Osteoblast (primary cell): ENCODE data around the gene NKX2-1. TPM values are rescaled to one million over a fixed set of nuclear protein-coding genes. Genes with fewer than 3 reads are reported as not detected.
A peak's percentile ranks its signal among the peaks of the same experiment; 100 is the strongest.
"Not testable (repeated sequence)": the region's sequence is repeated elsewhere in the genome, so short reads cannot be mapped to it uniquely, and the experiment has no call there.

Source experiments
- DNase-seq: peaks from one replicate; pipeline ENCODE4 v3.0.0; 2011; ENCODE audit warnings: low spot score, mixed read lengths; ENCODE audit not compliant: insufficient read length; ENCODE audit errors: missing footprints
- H2AFZ ChIP-seq: 2 replicates; pipeline ENCODE4 v1.6.0; 2011; ENCODE audit warnings: mild to moderate bottlenecking, low read length
- H3K27ac ChIP-seq: 2 replicates; pipeline ENCODE4 v1.5.1; 2011; ENCODE audit warnings: mild to moderate bottlenecking, low read depth, low read length, moderate library complexity
- H3K27me3 ChIP-seq: 2 replicates; pipeline ENCODE4 v1.6.0; 2012; ENCODE audit warnings: mild to moderate bottlenecking, control low read depth, inconsistent platforms, low read length, moderate library complexity; ENCODE audit not compliant: insufficient read depth
- H3K36me3 ChIP-seq: 2 replicates; pipeline ENCODE4 v1.5.1; 2011; ENCODE audit warnings: mild to moderate bottlenecking, low read length, control low read depth, moderate library complexity; ENCODE audit not compliant: insufficient read depth
- H3K4me1 ChIP-seq: 2 replicates; pipeline ENCODE4 v1.5.1; 2011; ENCODE audit warnings: mild to moderate bottlenecking, low read length, control low read depth, moderate library complexity; ENCODE audit not compliant: insufficient read depth
- H3K4me2 ChIP-seq: 2 replicates; pipeline ENCODE4 v1.6.0; 2011; ENCODE audit warnings: mild to moderate bottlenecking, low read length; ENCODE audit not compliant: insufficient read depth
- H3K4me3 ChIP-seq: fragments of 200-600 bp; sonication (generic); 3 replicates; pipeline ENCODE4 v1.5.1; 2012; ENCODE audit warnings: mild to moderate bottlenecking, low read length, inconsistent platforms; ENCODE audit not compliant: insufficient read depth
- H3K79me2 ChIP-seq: 2 replicates; pipeline ENCODE4 v1.6.0; 2012; ENCODE audit warnings: mild to moderate bottlenecking, low read length, control low read depth, inconsistent platforms; ENCODE audit not compliant: insufficient read depth
- H3K9me3 ChIP-seq: 2 replicates; pipeline ENCODE4 v1.5.1; 2011; ENCODE audit warnings: low read depth, low read length, control low read depth
- H4K20me1 ChIP-seq: 2 replicates; pipeline ENCODE4 v1.6.0; 2012; ENCODE audit warnings: mild to moderate bottlenecking, low read length, control low read depth; ENCODE audit not compliant: insufficient read depth
- CTCF ChIP-seq: IDR thresholded peaks from 2 replicates; pipeline ENCODE4 v1.5.1; 2011; ENCODE audit warnings: mild to moderate bottlenecking, low read depth, low read length, moderate library complexity; ENCODE audit errors: extremely low read depth
- total RNA-seq: library from RNA; depleted of rRNA; stranded (reverse); fragments of >200 nt; gene quantifications from 2 replicates; pipeline ENCODE4 v1.2.3, GENCODE V29; 2012

Gene NKX2-1
- total RNA-seq, 1 donor = not detected

DNA sequence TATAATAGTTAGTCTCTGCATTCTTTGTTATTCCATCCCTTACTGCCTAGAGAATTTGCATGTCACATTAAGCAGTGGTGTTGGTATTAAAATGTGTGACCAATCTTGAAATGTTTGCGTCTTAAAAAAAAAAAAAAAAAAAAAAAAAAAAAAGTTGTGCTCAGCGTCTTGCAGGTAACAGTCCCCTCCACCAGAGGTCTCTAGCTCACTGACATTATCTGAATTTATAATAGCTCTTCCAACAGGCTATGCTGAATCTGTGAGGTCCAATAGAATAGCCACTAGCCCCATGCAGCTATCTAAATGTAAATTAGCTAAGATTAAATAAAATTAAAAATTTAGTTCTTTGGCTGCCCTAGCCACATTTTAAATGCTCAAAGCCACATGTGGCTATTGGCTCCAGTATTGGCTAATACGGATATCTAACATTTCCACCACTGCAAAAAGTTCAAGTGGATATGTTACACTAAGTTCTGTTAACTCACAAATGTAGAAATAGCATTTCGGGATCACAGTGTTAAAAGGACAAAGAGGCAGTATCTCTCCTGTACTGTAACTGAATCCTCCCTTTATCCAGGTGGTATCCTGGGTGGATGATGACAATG is 33.7 kb upstream of the NKX2-1 start:
- no peaks in the 10 kb centered on the region for H3K27me3 ChIP-seq
- no peaks in the 10 kb centered on the region for H3K36me3 ChIP-seq
- no peaks in the 10 kb centered on the region for H3K4me1 ChIP-seq
- H4K20me1 ChIP-seq = no peaks in the 10 kb centered on the region
- H3K4me2 ChIP-seq = no peak overlapping the region
- no peak overlapping the region for H3K4me3 ChIP-seq
- TF ChIP-seq CTCF = peak; percentile 80
- DNase-seq = peak; percentile 47
- no peaks in the 10 kb centered on the region for H3K79me2 ChIP-seq
- H3K27ac ChIP-seq = no peak overlapping the region
- H2AFZ ChIP-seq = no peak overlapping the region
- H3K9me3 ChIP-seq = no peaks in the 10 kb centered on the region

DNA sequence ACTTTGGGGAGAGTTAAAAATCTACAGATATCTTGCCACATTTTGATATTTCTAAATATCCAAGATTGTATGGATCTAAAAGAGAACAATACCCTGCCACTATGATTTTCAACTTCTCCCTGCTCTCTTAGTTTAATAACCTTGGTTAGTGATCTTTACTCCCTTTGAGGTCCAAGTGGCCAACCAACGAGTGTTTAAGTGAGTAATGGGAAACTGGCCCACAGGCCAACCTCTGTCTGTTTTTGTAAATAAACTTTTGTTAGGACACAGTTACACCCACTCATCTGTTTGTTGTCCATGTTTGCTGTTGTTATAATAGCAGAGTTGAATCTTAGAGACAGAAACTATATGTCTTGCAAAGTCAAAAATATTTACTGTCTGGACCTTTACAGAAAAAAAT is 30.9 kb upstream of the NKX2-1 start:
- H3K4me1 ChIP-seq = no peaks in the 10 kb centered on the region
- H3K36me3 ChIP-seq = no peaks in the 10 kb centered on the region
- TF ChIP-seq CTCF = no peak
- H3K4me2 ChIP-seq = no peak overlapping the region
- no peak for DNase-seq
- H3K27me3 ChIP-seq = no peaks in the 10 kb centered on the region
- no peak overlapping the region for H2AFZ ChIP-seq
- no peaks in the 10 kb centered on the region for H3K9me3 ChIP-seq
- H3K27ac ChIP-seq = no peak overlapping the region
- H3K79me2 ChIP-seq = no peaks in the 10 kb centered on the region
- no peak overlapping the region for H3K4me3 ChIP-seq
- no peaks in the 10 kb centered on the region for H4K20me1 ChIP-seq

DNA sequence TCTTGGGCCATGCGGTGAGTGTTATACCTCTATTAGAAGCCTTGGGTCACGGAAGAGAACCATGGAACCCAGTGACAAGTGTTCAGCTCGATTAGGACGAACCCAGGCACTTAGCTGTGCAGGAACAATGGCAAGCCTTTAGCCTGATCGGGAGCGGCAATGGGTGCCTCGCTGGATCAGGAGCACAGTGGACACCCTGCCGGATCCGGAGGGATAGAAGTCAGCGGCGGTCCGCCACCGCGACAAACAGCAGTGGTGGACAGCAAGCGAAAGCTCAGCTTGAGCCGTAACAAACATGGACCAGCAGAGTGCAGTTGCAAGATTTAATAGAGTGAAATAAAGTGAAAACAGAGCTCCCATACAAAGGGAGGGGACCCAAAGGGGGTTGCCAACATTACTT is 24.2 kb upstream of the NKX2-1 start:
- H2AFZ ChIP-seq, H3K36me3 ChIP-seq, H3K27ac ChIP-seq, H4K20me1 ChIP-seq, DNase-seq, H3K9me3 ChIP-seq, H3K4me2 ChIP-seq, H3K4me3 ChIP-seq, H3K4me1 ChIP-seq, H3K79me2 ChIP-seq, H3K27me3 ChIP-seq: not testable (repeated sequence)

DNA sequence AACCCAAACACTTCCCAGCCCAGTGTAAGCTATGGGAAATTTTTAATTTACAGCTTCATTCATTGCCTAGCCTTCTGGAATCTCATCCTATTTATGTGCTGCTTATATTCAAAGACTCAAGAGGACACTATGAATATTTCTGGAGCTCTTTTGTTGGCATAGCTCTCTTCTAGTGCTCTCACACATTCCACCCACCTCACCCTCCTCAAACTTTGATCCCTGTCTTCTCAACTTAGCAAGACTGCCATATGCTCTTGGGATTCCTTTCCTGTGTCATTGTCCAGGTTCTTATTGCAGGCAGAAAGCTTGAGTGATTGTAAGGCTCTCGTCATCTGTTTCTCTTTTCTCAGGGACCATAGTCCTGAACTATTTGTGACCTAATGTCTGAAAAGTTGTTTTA is 18.0 kb upstream of the NKX2-1 start:
- peaks cover 3% of the 10 kb centered on the region for H3K27me3 ChIP-seq
- no peak overlapping the region for H3K4me2 ChIP-seq
- H2AFZ ChIP-seq = no peak overlapping the region
- DNase-seq = no peak
- H3K79me2 ChIP-seq = no peaks in the 10 kb centered on the region
- no peaks in the 10 kb centered on the region for H3K36me3 ChIP-seq
- H3K4me1 ChIP-seq = no peaks in the 10 kb centered on the region
- no peak overlapping the region for H3K27ac ChIP-seq
- TF ChIP-seq CTCF = no peak
- no peaks in the 10 kb centered on the region for H3K9me3 ChIP-seq
- H4K20me1 ChIP-seq = no peaks in the 10 kb centered on the region
- H3K4me3 ChIP-seq = no peak overlapping the region
